Measurements from ENCODE around the gene FGD6.

DNA sequence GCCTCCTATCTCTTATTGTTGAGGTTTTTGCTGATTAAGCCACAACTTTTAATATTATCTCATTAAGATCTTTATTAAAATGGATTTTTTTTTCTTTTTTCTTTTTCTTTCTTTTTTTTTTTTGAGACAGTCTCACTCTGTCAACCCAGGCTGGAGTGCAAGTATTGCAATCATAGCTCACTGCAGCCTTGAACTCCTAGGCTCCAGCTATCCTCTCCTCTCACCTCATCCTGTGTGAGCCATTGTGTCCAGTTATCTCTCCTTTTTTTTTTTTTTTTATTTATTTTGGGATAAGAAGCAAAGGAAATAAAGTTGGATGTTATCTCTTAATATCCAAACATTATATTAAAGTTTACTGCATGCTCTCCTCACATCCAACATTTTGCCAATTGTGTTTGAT is 13.0 kb upstream of the FGD6 start:
- TF ChIP-seq ZNF274 (IDR thresholded peaks at IDR 0.05; ENCODE audit: low read depth, low read length) (no peak), SUZ12 (IDR thresholded peaks at IDR 0.05; ENCODE audit: extremely low read depth, insufficient read depth, insufficient read length) (no peak)

Data from NT2/D1 (cell line).